GM23338 (cell line): ENCODE results near the gene TNFSF13. TPM values are rescaled to one million over a fixed set of nuclear protein-coding genes. Genes with fewer than 3 reads are reported as not detected.
A peak's percentile ranks its signal among the peaks of the same experiment; 100 is the strongest.

Experiments
- ATAC-seq: fragments of 200-7000 bp; cut with Tn5 transposase; 3 replicates; pipeline ENCODE4 v1.9.1; 2020
- DNase-seq: peaks from one replicate; pipeline ENCODE4 v3.0.0-alpha.2; 2015; ENCODE audit warnings: low spot score
- H2AFZ ChIP-seq: fragments of 200-600 bp; sonication (generic); 2 replicates; pipeline ENCODE4 v1.8.0; 2016; ENCODE audit warnings: antibody characterized with exemption, mild to moderate bottlenecking, moderate library complexity
- H3F3A ChIP-seq: fragments of 200-600 bp; sonication (generic); replicated peaks from 2 replicates; pipeline ENCODE4 v1.8.0; 2017; ENCODE audit warnings: antibody characterized with exemption, mixed run types, low read depth
- H3K27ac ChIP-seq: fragments of 200-600 bp; sonication (generic); 2 replicates; pipeline ENCODE4 v1.6.1; 2016; ENCODE audit warnings: low read depth
- H3K27me3 ChIP-seq: fragments of 200-600 bp; sonication (generic); 2 replicates; pipeline ENCODE4 v1.8.0; 2016; ENCODE audit warnings: mild to moderate bottlenecking, mixed run types, moderate library complexity; ENCODE audit not compliant: insufficient read depth
- H3K36me3 ChIP-seq: fragments of 200-600 bp; sonication (generic); 2 replicates; pipeline ENCODE4 v1.8.0; 2016; ENCODE audit warnings: mild to moderate bottlenecking; ENCODE audit not compliant: insufficient read depth
- H3K4me1 ChIP-seq: fragments of 200-600 bp; sonication (generic); 2 replicates; pipeline ENCODE4 v1.8.0; 2016; ENCODE audit warnings: mild to moderate bottlenecking, moderate library complexity; ENCODE audit not compliant: insufficient read depth
- H3K4me2 ChIP-seq: fragments of 200-600 bp; sonication (generic); 2 replicates; pipeline ENCODE4 v1.7.1; 2017; ENCODE audit warnings: mixed run types
- H3K4me3 ChIP-seq: fragments of 200-600 bp; sonication (generic); 2 replicates; pipeline ENCODE4 v1.6.1; 2016; ENCODE audit warnings: mixed run types
- H3K79me2 ChIP-seq: fragments of 200-600 bp; sonication (generic); replicated peaks from 2 replicates; pipeline ENCODE4 v1.8.0; 2017; ENCODE audit warnings: mild to moderate bottlenecking; ENCODE audit not compliant: insufficient read depth
- H3K9me2 ChIP-seq: fragments of 200-600 bp; sonication (generic); 2 replicates; pipeline ENCODE4 v1.8.0; 2017; ENCODE audit not compliant: insufficient read depth
- H4K20me1 ChIP-seq: fragments of 200-600 bp; sonication (generic); replicated peaks from 2 replicates; pipeline ENCODE4 v1.8.0; 2017; ENCODE audit warnings: mild to moderate bottlenecking; ENCODE audit not compliant: insufficient read depth
- H3K27ac Mint-ChIP-seq: 2 replicates; pipeline ENCODE4 v1.8.0; 2020; ENCODE audit warnings: inconsistent platforms, mild to moderate bottlenecking, moderate library complexity, mixed read lengths
- H3K27me3 Mint-ChIP-seq: 3 replicates; pipeline ENCODE4 v1.8.0; 2022; ENCODE audit warnings: low read depth, mild to moderate bottlenecking, moderate library complexity, mixed read lengths, inconsistent platforms; ENCODE audit not compliant: insufficient read depth, poor library complexity
- H3K36me3 Mint-ChIP-seq: 3 replicates; pipeline ENCODE4 v1.8.0; 2021; ENCODE audit warnings: low read depth, mild to moderate bottlenecking, inconsistent platforms, moderate library complexity, mixed read lengths
- H3K4me1 Mint-ChIP-seq: 3 replicates; pipeline ENCODE4 v1.8.0; 2020; ENCODE audit warnings: mild to moderate bottlenecking, inconsistent platforms, mixed read lengths
- H3K4me3 Mint-ChIP-seq: 3 replicates; pipeline ENCODE4 v1.8.0; 2021; ENCODE audit warnings: moderate library complexity, mild to moderate bottlenecking, inconsistent platforms, mixed read lengths
- H3K9me3 Mint-ChIP-seq: 3 replicates; pipeline ENCODE4 v1.8.0; 2020; ENCODE audit warnings: moderate library complexity, mild to moderate bottlenecking, inconsistent platforms, mixed read lengths
- CREB1 ChIP-seq: fragments of 250-450 bp; sonication (Bioruptor Pico); IDR thresholded peaks from 2 replicates; pipeline ENCODE4 v1.5.0; 2020; ENCODE audit warnings: low read depth, mild to moderate bottlenecking, moderate library complexity
- EZH2 ChIP-seq: fragments of 200-600 bp; sonication (generic); IDR thresholded peaks from one replicate; pipeline ENCODE4 v1.8.0; 2017; ENCODE audit warnings: antibody characterized with exemption, mild to moderate bottlenecking, low read depth; ENCODE audit not compliant: unreplicated experiment
- EZH2phosphoT487 ChIP-seq: fragments of 200-600 bp; sonication (generic); IDR thresholded peaks from one replicate; pipeline ENCODE4 v1.8.1; 2018; ENCODE audit warnings: antibody characterized with exemption; ENCODE audit not compliant: unreplicated experiment
- JUNB ChIP-seq: IDR thresholded peaks from one replicate; pipeline ENCODE4 v1.6.1; 2016; ENCODE audit warnings: antibody characterized with exemption; ENCODE audit not compliant: unreplicated experiment
- POLR2AphosphoS5 ChIP-seq: IDR thresholded peaks from 2 replicates; pipeline ENCODE4 v1.6.1; 2016; ENCODE audit warnings: antibody characterized with exemption, low read depth
- STAT1 ChIP-seq: IDR thresholded peaks from one replicate; pipeline ENCODE4 v1.6.1; 2016; ENCODE audit warnings: antibody characterized with exemption; ENCODE audit not compliant: unreplicated experiment
- ZNF114 ChIP-seq: fragments of 250-450 bp; sonication (Bioruptor Pico); IDR thresholded peaks from 2 replicates; pipeline ENCODE4 v1.5.0; 2020; ENCODE audit warnings: mild to moderate bottlenecking, moderate library complexity
- ZNF331 ChIP-seq: fragments of 250-450 bp; sonication (Bioruptor Pico); IDR thresholded peaks from 2 replicates; pipeline ENCODE4 v1.5.0; 2020; ENCODE audit warnings: low read depth, mild to moderate bottlenecking, moderate library complexity
- polyA plus RNA-seq: library from polyadenylated mRNA; unstranded; fragments of >200 nt; fragmentation: Nextera tagmentation; extraction: Ambion mirVana; gene quantifications from 2 replicates; pipeline ENCODE4 v1.2.1, GENCODE V29; 2016
- total RNA-seq: library from RNA; depleted of rRNA; stranded (reverse); fragments of >200 nt; shearing (Covaris generic); gene quantifications from 2 replicates; pipeline ENCODE4 v1.2.3, GENCODE V29; 2014
- TF ChIP-seq, protein P1 (sequence below), 2 experiments: fragments of 200-600 bp in 1 of 2; sonication (generic) in 1 of 2; conservative IDR thresholded peaks; 2 replicates each; pipeline versions ENCODE4 v1.5.1 to v1.6.1; 2016 to 2017; ENCODE audit warnings: antibody characterized with exemption in 2 of 2, low read depth in 2 of 2, mild to moderate bottlenecking in 2 of 2, moderate library complexity in 1 of 2
- TF ChIP-seq, protein P2 (sequence below): IDR thresholded peaks from one replicate; pipeline ENCODE4 v1.6.1; 2018; ENCODE audit warnings: antibody characterized with exemption; ENCODE audit not compliant: unreplicated experiment
- TF ChIP-seq, protein P3 (sequence below): IDR thresholded peaks from 2 replicates; pipeline ENCODE4 v1.6.1; 2016; ENCODE audit warnings: antibody characterized with exemption

Gene TNFSF13
- total and polyA plus RNA-seq, 2 experiments from 2014 or later = 2.2 TPM; not detected in 1

DNA sequence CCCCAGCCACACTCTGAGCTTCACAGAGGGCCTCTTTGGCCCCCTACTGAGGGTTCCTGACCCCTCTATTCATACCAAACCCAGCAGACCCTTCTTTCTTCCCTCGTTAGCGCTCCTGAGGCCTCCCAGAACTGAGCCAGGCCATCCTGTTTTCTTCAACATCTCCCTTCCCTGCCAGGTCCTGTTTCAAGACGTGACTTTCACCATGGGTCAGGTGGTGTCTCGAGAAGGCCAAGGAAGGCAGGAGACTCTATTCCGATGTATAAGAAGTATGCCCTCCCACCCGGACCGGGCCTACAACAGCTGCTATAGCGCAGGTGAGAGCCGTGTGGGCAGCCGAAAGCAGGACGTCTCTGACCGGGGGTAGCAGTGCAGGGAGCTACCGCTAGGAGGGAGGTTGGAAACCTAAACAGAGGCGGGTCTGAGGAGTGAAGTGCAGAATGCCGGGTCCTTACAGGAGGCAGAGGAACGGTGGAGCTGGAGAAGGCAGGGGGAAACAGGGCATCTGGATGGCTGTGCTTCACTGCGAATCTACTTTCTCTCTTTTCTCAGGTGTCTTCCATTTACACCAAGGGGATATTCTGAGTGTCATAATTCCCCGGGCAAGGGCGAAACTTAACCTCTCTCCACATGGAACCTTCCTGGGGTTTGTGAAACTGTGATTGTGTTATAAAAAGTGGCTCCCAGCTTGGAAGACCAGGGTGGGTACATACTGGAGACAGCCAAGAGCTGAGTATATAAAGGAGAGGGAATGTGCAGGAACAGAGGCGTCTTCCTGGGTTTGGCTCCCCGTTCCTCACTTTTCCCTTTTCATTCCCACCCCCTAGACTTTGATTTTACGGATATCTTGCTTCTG is 1.9 kb downstream of the TNFSF13 start (continued):
- TF ChIP-seq ZNF331 (CRISPR knock-in tag) (no peak), POLR2AphosphoS5 (0 out of 2 replicates have a peak, but pooled peaks have one; percentile 27), EZH2 (no peak), JUNB (no peak), CREB1 (no peak), ZNF114 (no peak), STAT1 (no peak)
- TF ChIP-seq, protein P1, sequence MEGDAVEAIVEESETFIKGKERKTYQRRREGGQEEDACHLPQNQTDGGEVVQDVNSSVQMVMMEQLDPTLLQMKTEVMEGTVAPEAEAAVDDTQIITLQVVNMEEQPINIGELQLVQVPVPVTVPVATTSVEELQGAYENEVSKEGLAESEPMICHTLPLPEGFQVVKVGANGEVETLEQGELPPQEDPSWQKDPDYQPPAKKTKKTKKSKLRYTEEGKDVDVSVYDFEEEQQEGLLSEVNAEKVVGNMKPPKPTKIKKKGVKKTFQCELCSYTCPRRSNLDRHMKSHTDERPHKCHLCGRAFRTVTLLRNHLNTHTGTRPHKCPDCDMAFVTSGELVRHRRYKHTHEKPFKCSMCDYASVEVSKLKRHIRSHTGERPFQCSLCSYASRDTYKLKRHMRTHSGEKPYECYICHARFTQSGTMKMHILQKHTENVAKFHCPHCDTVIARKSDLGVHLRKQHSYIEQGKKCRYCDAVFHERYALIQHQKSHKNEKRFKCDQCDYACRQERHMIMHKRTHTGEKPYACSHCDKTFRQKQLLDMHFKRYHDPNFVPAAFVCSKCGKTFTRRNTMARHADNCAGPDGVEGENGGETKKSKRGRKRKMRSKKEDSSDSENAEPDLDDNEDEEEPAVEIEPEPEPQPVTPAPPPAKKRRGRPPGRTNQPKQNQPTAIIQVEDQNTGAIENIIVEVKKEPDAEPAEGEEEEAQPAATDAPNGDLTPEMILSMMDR (conservative IDR thresholded peaks at IDR 0.05; ENCODE audit: low read depth in 2 of 2) = peak; percentile 60 to 64
- TF ChIP-seq, protein P2, sequence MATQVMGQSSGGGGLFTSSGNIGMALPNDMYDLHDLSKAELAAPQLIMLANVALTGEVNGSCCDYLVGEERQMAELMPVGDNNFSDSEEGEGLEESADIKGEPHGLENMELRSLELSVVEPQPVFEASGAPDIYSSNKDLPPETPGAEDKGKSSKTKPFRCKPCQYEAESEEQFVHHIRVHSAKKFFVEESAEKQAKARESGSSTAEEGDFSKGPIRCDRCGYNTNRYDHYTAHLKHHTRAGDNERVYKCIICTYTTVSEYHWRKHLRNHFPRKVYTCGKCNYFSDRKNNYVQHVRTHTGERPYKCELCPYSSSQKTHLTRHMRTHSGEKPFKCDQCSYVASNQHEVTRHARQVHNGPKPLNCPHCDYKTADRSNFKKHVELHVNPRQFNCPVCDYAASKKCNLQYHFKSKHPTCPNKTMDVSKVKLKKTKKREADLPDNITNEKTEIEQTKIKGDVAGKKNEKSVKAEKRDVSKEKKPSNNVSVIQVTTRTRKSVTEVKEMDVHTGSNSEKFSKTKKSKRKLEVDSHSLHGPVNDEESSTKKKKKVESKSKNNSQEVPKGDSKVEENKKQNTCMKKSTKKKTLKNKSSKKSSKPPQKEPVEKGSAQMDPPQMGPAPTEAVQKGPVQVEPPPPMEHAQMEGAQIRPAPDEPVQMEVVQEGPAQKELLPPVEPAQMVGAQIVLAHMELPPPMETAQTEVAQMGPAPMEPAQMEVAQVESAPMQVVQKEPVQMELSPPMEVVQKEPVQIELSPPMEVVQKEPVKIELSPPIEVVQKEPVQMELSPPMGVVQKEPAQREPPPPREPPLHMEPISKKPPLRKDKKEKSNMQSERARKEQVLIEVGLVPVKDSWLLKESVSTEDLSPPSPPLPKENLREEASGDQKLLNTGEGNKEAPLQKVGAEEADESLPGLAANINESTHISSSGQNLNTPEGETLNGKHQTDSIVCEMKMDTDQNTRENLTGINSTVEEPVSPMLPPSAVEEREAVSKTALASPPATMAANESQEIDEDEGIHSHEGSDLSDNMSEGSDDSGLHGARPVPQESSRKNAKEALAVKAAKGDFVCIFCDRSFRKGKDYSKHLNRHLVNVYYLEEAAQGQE = no peak
- TF ChIP-seq, protein P3, sequence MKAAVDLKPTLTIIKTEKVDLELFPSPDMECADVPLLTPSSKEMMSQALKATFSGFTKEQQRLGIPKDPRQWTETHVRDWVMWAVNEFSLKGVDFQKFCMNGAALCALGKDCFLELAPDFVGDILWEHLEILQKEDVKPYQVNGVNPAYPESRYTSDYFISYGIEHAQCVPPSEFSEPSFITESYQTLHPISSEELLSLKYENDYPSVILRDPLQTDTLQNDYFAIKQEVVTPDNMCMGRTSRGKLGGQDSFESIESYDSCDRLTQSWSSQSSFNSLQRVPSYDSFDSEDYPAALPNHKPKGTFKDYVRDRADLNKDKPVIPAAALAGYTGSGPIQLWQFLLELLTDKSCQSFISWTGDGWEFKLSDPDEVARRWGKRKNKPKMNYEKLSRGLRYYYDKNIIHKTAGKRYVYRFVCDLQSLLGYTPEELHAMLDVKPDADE = no peak

DNA sequence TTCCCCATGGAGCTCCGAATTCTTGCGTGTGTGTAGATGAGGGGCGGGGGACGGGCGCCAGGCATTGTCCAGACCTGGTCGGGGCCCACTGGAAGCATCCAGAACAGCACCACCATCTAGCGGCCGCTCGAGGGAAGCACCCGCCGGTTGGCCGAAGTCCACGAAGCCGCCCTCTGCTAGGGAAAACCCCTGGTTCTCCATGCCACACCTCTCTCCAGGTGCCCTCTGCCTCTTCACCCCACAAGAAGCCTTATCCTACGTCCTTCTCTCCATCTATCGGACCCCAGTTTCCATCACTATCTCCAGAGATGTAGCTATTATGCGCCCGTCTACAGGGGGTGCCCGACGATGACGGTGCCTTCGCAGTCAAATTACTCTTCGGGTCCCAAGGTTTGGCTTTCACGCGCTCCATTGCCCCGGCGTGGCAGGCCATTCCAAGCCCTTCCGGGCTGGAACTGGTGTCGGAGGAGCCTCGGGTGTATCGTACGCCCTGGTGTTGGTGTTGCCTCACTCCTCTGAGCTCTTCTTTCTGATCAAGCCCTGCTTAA is 2.6 kb downstream of the TNFSF13 start:
- peak overlapping the region; percentile 96 for H3K4me3 ChIP-seq
- peaks cover 48% of the 10 kb centered on the region for H3K4me1 Mint-ChIP-seq
- H3K36me3 ChIP-seq = peaks cover 16% of the 10 kb centered on the region; the same call in 1 of the 2 replicates
- ATAC-seq (peak; percentile 69), DNase-seq (peak; percentile 95)
- H3F3A ChIP-seq = peaks cover 30% of the 10 kb centered on the region
- peak overlapping the region; percentile 95 for H2AFZ ChIP-seq
- H3K27ac ChIP-seq = peak overlapping the region; percentile 92
- peaks cover 32% of the 10 kb centered on the region for H3K36me3 Mint-ChIP-seq
- H3K27ac Mint-ChIP-seq = peak overlapping the region; percentile 92
- peak overlapping the region; percentile 98 for H3K4me2 ChIP-seq
- no peaks in the 10 kb centered on the region for H3K27me3 ChIP-seq
- H4K20me1 ChIP-seq = peaks cover 6% of the 10 kb centered on the region
- no peaks in the 10 kb centered on the region for H3K9me3 Mint-ChIP-seq
- peaks cover 45% of the 10 kb centered on the region for H3K4me1 ChIP-seq
- TF ChIP-seq, protein P1 (conservative IDR thresholded peaks at IDR 0.05; ENCODE audit: low read depth in 2 of 2) = peak; percentile 63 to 86
- TF ChIP-seq EZH2phosphoT487 = no peak
- peak; percentile 26; the same call in 1 of the 2 replicates for TF ChIP-seq CREB1
- H3K4me3 Mint-ChIP-seq = peak overlapping the region; percentile 93
- peaks cover 28% of the 10 kb centered on the region for H3K27me3 Mint-ChIP-seq
- no peaks in the 10 kb centered on the region for H3K9me2 ChIP-seq
- H3K79me2 ChIP-seq = peaks cover 41% of the 10 kb centered on the region
